BE2C (cell line): ENCODE data around the gene NUDT15. TPM values are rescaled to one million over a fixed set of nuclear protein-coding genes. Genes with fewer than 3 reads are reported as not detected.

ENCODE experiments used
- DNase-seq: peaks from one replicate; pipeline ENCODE4 v3.0.0-alpha.2; 2020
- H3K27me3 ChIP-seq: fragments of 250-450 bp; sonication (Bioruptor Pico); 2 replicates; pipeline ENCODE4 v1.5.1; 2020; ENCODE audit warnings: mild to moderate bottlenecking
- H3K36me3 ChIP-seq: fragments of 250-450 bp; sonication (Bioruptor Pico); 2 replicates; pipeline ENCODE4 v1.5.1; 2020; ENCODE audit warnings: mild to moderate bottlenecking
- H3K4me1 ChIP-seq: fragments of 250-450 bp; sonication (Bioruptor Pico); 2 replicates; pipeline ENCODE4 v1.5.1; 2020
- H3K4me3 ChIP-seq: 2 replicates; pipeline ENCODE4 v1.5.1; 2011; ENCODE audit warnings: low read depth, low read length
- H3K9me3 ChIP-seq: fragments of 250-450 bp; sonication (Bioruptor Pico); 2 replicates; pipeline ENCODE4 v1.5.1; 2020
- polyA plus RNA-seq: library from polyadenylated mRNA; unstranded; fragments of >200 nt; gene quantifications from one replicate; pipeline ENCODE4 v1.2.1, GENCODE V29; 2012; ENCODE audit warnings: low read depth, missing spikeins; ENCODE audit not compliant: insufficient read length, insufficient read depth
- TF ChIP-seq, protein P1 (sequence below): IDR thresholded peaks from 2 replicates; pipeline ENCODE4 v1.5.1; 2012; ENCODE audit warnings: mild to moderate bottlenecking, low read depth, low read length

NUDT15 gene
- 12.8 TPM for polyA plus RNA-seq

- TF ChIP-seq, protein P1, sequence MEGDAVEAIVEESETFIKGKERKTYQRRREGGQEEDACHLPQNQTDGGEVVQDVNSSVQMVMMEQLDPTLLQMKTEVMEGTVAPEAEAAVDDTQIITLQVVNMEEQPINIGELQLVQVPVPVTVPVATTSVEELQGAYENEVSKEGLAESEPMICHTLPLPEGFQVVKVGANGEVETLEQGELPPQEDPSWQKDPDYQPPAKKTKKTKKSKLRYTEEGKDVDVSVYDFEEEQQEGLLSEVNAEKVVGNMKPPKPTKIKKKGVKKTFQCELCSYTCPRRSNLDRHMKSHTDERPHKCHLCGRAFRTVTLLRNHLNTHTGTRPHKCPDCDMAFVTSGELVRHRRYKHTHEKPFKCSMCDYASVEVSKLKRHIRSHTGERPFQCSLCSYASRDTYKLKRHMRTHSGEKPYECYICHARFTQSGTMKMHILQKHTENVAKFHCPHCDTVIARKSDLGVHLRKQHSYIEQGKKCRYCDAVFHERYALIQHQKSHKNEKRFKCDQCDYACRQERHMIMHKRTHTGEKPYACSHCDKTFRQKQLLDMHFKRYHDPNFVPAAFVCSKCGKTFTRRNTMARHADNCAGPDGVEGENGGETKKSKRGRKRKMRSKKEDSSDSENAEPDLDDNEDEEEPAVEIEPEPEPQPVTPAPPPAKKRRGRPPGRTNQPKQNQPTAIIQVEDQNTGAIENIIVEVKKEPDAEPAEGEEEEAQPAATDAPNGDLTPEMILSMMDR = peak; percentile 99
- H3K4me3 ChIP-seq = peak within 1 kb of the TSS; percentile 79
- H3K9me3 ChIP-seq = no peaks in the 10 kb centered on the region
- peak; percentile 96 for DNase-seq
- H3K27me3 ChIP-seq = no peaks in the 10 kb centered on the region
- H3K36me3 ChIP-seq = peaks cover 16% of the 10 kb centered on the region
- no peaks in the 10 kb centered on the region for H3K4me1 ChIP-seq
Measured at GRCh38 chr13:48037346-48038173, at the start of gene NUDT15. Gene NUDT15 (plus strand): TSS chr13:48037726. CDS start chr13:48037747, 21 bp downstream.

DNA sequence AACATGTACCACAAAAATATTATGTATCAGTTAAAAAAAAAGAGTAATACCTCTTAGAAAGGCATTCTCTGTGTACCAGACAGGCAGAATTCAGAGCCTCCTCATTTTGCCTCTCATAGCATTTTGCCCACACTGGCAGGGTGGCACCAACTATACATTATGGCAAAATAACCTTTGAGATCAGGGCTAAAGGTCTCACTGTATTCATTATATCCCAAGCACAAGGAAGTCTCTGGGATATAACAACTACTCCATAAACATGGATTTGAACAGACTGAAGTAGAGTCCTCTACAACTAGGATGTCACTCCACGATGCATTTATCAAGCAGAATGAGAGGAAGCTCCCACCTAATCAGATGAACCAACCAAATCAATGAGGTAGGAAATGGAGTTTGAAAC, 47.1 kb upstream of the NUDT15 start:
- Histone ChIP-seq H3K4me1 (no peaks in the 10 kb centered on the region), H3K27me3 (no peaks in the 10 kb centered on the region), H3K4me3 (no peak overlapping the region), H3K9me3 (no peaks in the 10 kb centered on the region), H3K36me3 (peaks cover 63% of the 10 kb centered on the region)
- TF ChIP-seq, protein P1 = no peak
- DNase-seq = no peak

DNA sequence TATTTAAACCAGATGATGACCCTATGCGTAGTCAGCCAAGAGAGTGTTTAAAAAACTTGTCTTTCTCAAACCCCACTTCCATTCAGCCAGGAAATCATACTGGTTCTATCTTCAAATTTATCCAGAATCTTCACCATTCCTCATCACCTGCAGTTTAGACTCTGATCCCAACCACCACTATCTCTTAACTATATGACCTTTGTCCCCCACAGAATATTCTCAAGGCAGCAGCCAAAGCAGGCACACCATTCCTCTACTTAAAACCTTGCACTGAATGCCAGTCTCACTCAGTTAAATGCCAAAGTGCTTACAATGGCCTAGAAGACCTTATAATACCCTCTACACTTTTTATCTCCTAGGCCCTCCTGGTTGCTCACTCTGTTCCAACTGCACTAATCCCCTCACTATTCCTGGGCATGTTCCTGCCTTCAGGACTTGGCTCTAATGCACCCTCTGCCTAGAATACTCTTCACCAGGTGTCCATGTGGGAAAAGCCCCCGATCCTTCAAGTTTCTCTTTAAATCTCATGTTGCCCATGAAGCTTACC, 46.5 kb upstream of the NUDT15 start:
- peaks cover 64% of the 10 kb centered on the region for H3K36me3 ChIP-seq

DNA sequence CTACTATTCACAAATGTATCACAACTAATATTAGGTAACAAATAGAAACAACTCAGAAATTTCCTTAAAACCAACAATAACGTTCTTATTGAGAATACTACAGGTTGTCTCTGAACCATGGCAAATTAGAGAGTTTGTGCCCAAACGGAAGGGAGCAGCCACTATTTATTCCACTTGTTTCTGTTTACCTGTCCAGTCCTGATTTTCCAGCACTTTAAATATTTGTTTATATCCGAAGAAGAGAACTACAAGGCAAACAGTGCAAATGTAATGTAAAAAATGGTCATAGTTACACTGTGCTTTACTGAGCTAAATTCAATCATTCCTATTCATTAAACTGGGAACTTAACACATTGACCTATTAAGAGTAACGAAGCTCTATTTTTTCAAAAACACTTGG, 45.7 kb upstream of the NUDT15 start:
- H3K4me3 ChIP-seq = no peak overlapping the region
- no peak for DNase-seq
- no peaks in the 10 kb centered on the region for H3K9me3 ChIP-seq
- peaks cover 58% of the 10 kb centered on the region for H3K36me3 ChIP-seq
- no peaks in the 10 kb centered on the region for H3K27me3 ChIP-seq
- H3K4me1 ChIP-seq = no peaks in the 10 kb centered on the region
- TF ChIP-seq, protein P1 = no peak

More for the DNA sequence above, 46.5 kb upstream of the NUDT15 start:
- no peaks in the 10 kb centered on the region for H3K4me1 ChIP-seq
- no peak for DNase-seq
- H3K4me3 ChIP-seq = no peak overlapping the region
- H3K9me3 ChIP-seq = no peaks in the 10 kb centered on the region
- TF ChIP-seq, protein P1 = no peak
- no peaks in the 10 kb centered on the region for H3K27me3 ChIP-seq

GRCh38 chr13:47997384-47997783, 40.1 kb upstream of the NUDT15 start:
- Histone ChIP-seq H3K4me1 (peaks cover 3% of the 10 kb centered on the region), H3K4me3 (no peak overlapping the region), H3K9me3 (no peaks in the 10 kb centered on the region), H3K27me3 (no peaks in the 10 kb centered on the region), H3K36me3 (peaks cover 35% of the 10 kb centered on the region)
- no peak for DNase-seq
- TF ChIP-seq, protein P1 = no peak

GRCh38 chr13:47999973-48000372, 37.6 kb upstream of the NUDT15 start:
- Histone ChIP-seq H3K36me3 (peaks cover 12% of the 10 kb centered on the region), H3K4me1 (peaks cover 3% of the 10 kb centered on the region), H3K27me3 (no peaks in the 10 kb centered on the region), H3K9me3 (no peaks in the 10 kb centered on the region), H3K4me3 (peak overlapping the region; percentile 98)
- no peak for DNase-seq
- TF ChIP-seq, protein P1 = no peak
